ENCODE data around the gene FGF22.

The FGF22 gene

GRCh38 chr19:638906-639252 is 800 bp upstream of the FGF22 start:
- TF ChIP-seq POLR2A (IDR thresholded peaks at IDR 0.05; ENCODE audit: extremely low read depth, insufficient read length) (no peak), MAX (IDR thresholded peaks at IDR 0.05; ENCODE audit: low read depth, low read length) (no peak), MYC (IDR thresholded peaks at IDR 0.05; ENCODE audit: low read depth, low read length) (no peak), CTCF (IDR thresholded peaks at IDR 0.05; ENCODE audit: low read depth, low read length) (no peak)
- no peak overlapping the region for H3K4me3 ChIP-seq (ENCODE audit: low read depth, low read length)
- DNase-seq (ENCODE audit: low read depth) = no peak

GRCh38 chr19:640161-640558 is 481 bp downstream of the FGF22 start:
- TF ChIP-seq POLR2A (IDR thresholded peaks at IDR 0.05; ENCODE audit: extremely low read depth, insufficient read length) = no peak
- no peak for TF ChIP-seq CTCF (IDR thresholded peaks at IDR 0.05; ENCODE audit: low read depth, low read length)
- no peak for TF ChIP-seq MAX (IDR thresholded peaks at IDR 0.05; ENCODE audit: low read depth, low read length)
- TF ChIP-seq MYC (IDR thresholded peaks at IDR 0.05; ENCODE audit: low read depth, low read length) = no peak
- no peak for DNase-seq (ENCODE audit: low read depth)
- no peak overlapping the region for H3K4me3 ChIP-seq (ENCODE audit: low read depth, low read length)

- no peak overlapping the region for H3K4me3 ChIP-seq (ENCODE audit: low read depth, low read length)
- no peak for TF ChIP-seq POLR2A (IDR thresholded peaks at IDR 0.05; ENCODE audit: extremely low read depth, insufficient read length)
- TF ChIP-seq MYC (IDR thresholded peaks at IDR 0.05; ENCODE audit: low read depth, low read length) = no peak
- TF ChIP-seq MAX (IDR thresholded peaks at IDR 0.05; ENCODE audit: low read depth, low read length) = no peak
- TF ChIP-seq CTCF (IDR thresholded peaks at IDR 0.05; ENCODE audit: low read depth, low read length) = no peak
- no peak for DNase-seq (ENCODE audit: low read depth)
Measured at GRCh38 chr19:640606-641189, 1.0 kb downstream of the FGF22 start.

GRCh38 chr19:641702-642101 is 2.0 kb downstream of the FGF22 start:
- TF ChIP-seq POLR2A (IDR thresholded peaks at IDR 0.05; ENCODE audit: extremely low read depth, insufficient read length) = no peak
- no peak for TF ChIP-seq MAX (IDR thresholded peaks at IDR 0.05; ENCODE audit: low read depth, low read length)
- no peak for TF ChIP-seq CTCF (IDR thresholded peaks at IDR 0.05; ENCODE audit: low read depth, low read length)
- TF ChIP-seq MYC (IDR thresholded peaks at IDR 0.05; ENCODE audit: low read depth, low read length) = no peak
- no peak for DNase-seq (ENCODE audit: low read depth)
- H3K4me3 ChIP-seq (ENCODE audit: low read depth, low read length) = no peak overlapping the region

- TF ChIP-seq POLR2A (IDR thresholded peaks at IDR 0.05; ENCODE audit: extremely low read depth, insufficient read length) (no peak), MYC (IDR thresholded peaks at IDR 0.05; ENCODE audit: low read depth, low read length) (no peak), CTCF (IDR thresholded peaks at IDR 0.05; ENCODE audit: low read depth, low read length) (no peak), MAX (IDR thresholded peaks at IDR 0.05; ENCODE audit: low read depth, low read length) (no peak)
- H3K4me3 ChIP-seq (ENCODE audit: low read depth, low read length) = no peak overlapping the region
- peak; percentile 44 for DNase-seq (ENCODE audit: low read depth)
Measured at GRCh38 chr19:642767-643727, 3.4 kb downstream of the FGF22 start.

Data from NB4 (cell line).